ENCODE results near the gene PEDS1.

Gene PEDS1

DNA sequence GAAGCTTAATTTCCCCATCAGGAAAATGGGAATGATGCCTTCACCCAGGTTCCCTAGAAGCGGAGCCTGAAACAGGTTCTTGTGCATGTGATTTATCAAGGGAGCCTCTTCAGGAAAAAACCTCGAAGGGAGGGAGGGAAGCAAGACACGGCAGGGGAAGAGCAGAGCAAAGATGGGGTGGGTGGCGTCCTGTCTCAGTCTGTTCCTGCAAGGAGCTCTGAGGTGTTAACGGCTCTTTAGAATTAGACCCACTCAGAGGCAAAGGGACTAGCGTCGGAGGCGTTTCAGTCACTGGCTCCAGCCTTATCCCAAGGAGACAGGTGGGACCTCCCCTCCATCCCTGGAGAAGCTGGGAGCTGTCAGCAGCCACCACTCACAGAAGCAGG lies 25.0 kb downstream of the PEDS1 start:
- DNase-seq (ENCODE audit: insufficient read length, low spot score) (no peak), FAIRE-seq (no peak)
- TF ChIP-seq, protein P1, sequence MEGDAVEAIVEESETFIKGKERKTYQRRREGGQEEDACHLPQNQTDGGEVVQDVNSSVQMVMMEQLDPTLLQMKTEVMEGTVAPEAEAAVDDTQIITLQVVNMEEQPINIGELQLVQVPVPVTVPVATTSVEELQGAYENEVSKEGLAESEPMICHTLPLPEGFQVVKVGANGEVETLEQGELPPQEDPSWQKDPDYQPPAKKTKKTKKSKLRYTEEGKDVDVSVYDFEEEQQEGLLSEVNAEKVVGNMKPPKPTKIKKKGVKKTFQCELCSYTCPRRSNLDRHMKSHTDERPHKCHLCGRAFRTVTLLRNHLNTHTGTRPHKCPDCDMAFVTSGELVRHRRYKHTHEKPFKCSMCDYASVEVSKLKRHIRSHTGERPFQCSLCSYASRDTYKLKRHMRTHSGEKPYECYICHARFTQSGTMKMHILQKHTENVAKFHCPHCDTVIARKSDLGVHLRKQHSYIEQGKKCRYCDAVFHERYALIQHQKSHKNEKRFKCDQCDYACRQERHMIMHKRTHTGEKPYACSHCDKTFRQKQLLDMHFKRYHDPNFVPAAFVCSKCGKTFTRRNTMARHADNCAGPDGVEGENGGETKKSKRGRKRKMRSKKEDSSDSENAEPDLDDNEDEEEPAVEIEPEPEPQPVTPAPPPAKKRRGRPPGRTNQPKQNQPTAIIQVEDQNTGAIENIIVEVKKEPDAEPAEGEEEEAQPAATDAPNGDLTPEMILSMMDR (IDR thresholded peaks at IDR 0.05; ENCODE audit: insufficient read depth, missing control alignments), result no peak

DNA sequence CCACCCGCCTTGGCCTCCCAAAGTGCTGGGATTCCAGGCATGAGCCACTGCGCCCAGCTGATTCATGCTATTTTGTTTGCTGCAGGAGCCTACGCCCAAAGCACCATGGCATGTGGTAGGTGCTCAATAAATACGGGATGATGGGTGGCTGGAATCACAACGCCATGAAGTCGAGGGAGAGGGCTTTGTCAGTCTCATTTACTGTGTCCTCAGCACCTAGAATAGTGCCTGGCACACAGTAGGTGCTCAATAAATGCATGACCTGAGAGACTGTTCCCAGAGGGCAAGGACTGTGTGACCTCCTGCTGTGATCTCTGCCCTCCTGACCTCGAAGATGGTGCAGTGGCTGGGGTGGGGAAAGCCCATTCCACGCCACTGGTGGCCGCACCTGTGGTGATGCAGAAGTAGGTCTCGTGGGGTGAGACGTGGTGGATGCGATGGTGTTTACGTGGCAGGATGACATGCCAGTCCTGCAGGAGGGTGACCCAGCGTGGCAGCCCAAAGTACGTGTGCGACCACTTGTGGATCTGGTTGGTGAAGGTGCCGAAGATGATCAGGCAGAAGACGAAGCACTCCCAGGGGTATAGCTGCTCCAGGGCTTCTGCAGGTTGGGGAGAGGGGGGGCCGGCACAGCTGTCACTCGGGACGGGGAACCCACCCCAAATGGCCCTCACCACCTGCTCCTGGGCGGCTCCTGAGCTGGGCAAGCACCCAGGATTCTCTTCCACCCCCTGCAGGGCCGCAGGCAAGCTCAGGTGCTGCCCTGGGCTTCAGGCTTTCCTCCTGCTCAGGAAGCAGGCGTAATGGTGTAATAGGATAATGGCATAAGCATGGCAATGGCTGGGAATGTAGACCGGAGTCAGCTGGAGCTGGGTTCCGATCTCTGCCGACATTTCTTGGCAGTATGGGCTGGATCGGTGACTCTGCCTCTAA lies 25.7 kb downstream of the PEDS1 start:
- DNase-seq (ENCODE audit: insufficient read length, low spot score) (no peak), FAIRE-seq (no peak)
- TF ChIP-seq, protein P1 (IDR thresholded peaks at IDR 0.05; ENCODE audit: insufficient read depth, missing control alignments), result no peak

DNA sequence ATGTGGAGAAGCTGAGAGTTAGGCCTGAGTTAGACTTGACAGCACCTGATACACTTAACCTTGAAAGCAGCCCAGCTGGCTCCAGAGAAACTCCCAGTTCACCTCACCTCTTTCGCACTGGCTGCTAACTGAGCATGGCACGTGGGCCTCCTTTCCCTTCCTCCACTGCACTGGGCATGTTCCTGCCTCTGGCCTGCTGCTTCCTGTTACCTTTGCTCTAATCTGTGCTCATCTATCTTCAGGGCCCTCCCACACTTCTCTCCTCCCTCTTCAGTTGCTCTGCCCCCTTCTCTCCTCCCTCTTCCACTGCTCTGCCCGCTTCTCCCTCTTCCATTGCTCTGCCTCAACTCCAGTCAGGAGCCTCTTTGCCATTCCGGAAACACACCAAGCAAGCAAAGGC lies 26.9 kb downstream of the PEDS1 start:
- TF ChIP-seq, protein P1 (IDR thresholded peaks at IDR 0.05; ENCODE audit: insufficient read depth, missing control alignments), result no peak
- DNase-seq (ENCODE audit: insufficient read length, low spot score) (no peak), FAIRE-seq (no peak)

DNA sequence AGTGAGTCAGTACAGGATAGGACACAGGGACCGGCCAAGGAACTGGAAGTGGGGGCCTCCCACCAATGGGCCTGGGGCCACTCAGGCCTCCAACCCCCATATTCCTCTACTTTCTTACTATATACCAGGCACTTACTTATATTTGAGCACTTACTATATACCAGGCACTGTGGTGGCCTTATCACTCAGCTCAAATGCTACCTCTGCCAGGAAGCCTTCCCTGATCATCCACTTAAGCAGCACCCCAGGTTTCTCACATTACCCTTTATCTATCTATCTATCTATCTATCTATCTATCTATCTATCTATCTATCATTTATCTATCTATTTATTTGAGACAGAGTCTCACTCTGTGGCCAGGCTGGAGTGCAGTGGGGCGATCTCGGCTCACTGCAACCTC lies 28.2 kb downstream of the PEDS1 start:
- TF ChIP-seq, protein P1 (IDR thresholded peaks at IDR 0.05; ENCODE audit: insufficient read depth, missing control alignments), result no peak
- DNase-seq (ENCODE audit: insufficient read length, low spot score), result no peak
- FAIRE-seq, result no peak

DNA sequence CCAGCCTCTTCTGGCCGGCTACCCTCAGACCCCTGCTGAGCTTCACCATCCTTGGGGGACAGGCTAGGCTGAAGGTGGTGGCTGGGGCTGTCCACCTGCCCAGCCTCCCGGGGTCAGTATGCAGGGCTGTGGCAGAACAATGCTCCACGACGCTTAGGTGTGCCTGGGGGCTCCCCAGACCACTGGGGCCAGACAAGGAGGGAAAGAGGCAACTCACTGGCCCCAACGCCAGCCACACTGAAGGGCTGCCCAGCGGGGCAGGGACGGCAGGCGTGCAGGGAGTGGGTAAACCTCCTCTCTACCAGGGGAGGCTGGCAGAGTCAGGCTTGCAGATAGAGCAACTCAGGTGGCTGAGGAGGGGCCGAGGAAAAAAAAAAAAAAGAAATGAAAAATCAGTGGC lies 29.0 kb downstream of the PEDS1 start:
- no peak for FAIRE-seq
- no peak for DNase-seq (ENCODE audit: insufficient read length, low spot score)

DNA sequence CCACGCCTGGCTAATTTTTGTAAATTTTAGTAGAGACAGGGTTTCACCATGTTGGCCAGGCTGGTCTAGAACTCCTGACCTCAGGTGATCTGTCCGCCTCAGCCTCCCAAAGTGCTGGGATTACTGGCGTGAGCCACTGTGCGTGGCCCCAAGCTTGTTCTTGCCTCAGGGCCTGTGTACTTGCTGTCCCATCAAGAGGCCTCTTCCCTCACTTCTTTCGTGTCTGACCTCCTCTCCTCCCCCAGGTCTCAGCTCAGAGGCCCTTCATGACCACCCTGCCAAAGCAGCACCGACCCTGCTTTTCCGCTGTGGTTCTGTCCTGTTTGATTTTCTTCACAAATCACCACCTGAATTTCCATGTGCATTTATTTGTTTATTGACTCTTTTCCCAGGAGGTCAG lies 30.1 kb downstream of the PEDS1 start:
- FAIRE-seq (no peak), DNase-seq (ENCODE audit: insufficient read length, low spot score) (no peak)
- TF ChIP-seq, protein P1 (IDR thresholded peaks at IDR 0.05; ENCODE audit: insufficient read depth, missing control alignments), result no peak

More for the DNA sequence above, 29.0 kb downstream of the PEDS1 start:
- TF ChIP-seq, protein P1 (IDR thresholded peaks at IDR 0.05; ENCODE audit: insufficient read depth, missing control alignments), result no peak

DNA sequence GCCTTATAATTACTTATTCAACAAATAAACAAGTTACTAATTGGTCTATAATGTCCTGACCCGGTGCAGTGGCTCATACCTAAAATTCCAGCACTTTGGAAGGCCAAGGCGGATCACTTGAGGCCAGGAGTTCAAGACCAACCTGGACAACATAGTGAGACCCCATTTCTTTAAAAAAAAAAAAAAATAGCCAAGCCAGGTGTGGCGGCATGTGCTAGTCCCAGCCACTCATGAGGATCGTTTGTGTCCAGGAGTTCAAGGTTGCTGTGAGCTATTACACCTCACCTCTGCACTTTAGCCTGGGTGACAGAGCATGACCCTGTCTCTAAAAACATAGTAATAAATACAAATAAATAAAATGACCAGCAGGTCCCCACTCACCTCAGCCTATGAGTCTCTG lies 30.8 kb downstream of the PEDS1 start:
- DNase-seq (ENCODE audit: insufficient read length, low spot score) (no peak), FAIRE-seq (no peak)
- TF ChIP-seq, protein P1 (IDR thresholded peaks at IDR 0.05; ENCODE audit: insufficient read depth, missing control alignments), result no peak
